HG03064 (cell line): ENCODE measurements around the gene KCNJ11.

Experiments used
- ATAC-seq: cut with Tn5 transposase; IDR thresholded peaks from one replicate; pipeline ENCODE4 v1.9.1; 2021; ENCODE audit warnings: low read depth; ENCODE audit not compliant: unreplicated experiment

Gene KCNJ11

GRCh38 chr11:17410606-17411379 is 22.3 kb upstream of the KCNJ11 start:
- ATAC-seq, result no peak

DNA sequence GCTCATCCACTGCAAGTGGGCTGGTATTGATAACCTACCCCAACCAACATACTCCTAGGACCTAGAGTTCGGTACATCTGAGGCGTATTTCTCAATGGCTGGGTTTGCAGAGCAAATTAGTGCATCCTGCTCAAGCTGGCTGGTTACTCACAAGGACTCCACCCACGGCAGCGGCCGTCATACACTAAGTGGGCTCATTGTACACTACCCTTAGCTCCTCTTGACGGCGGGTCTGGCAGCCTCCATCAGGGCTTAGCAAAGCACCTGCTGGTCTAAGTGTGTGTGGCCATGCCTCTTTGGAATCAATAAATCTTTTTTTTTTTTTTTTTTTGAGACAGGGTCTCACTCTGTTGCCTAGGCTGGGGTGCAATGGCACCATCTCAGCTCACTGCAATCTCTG is 20.2 kb upstream of the KCNJ11 start:
- ATAC-seq, result no peak

DNA sequence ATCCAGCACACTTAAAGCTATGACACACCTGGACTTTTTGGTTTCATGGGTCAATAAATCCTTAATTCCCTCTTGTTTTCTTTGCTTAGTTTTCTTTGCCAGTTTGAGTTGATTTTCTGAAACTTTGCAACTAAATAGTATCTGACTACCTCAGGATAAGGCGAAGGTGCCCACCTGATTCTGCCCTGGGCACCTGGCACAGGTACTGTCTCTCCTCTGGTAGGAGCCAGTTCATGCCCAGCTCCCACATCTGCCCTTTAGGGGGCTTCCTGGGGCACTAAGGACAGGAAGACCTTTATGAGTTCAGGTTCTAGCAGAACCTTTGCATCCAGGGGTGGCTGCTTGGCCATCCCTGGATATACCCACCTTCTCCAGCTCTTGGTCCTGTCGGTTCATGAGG is 19.6 kb upstream of the KCNJ11 start:
- no peak for ATAC-seq

DNA sequence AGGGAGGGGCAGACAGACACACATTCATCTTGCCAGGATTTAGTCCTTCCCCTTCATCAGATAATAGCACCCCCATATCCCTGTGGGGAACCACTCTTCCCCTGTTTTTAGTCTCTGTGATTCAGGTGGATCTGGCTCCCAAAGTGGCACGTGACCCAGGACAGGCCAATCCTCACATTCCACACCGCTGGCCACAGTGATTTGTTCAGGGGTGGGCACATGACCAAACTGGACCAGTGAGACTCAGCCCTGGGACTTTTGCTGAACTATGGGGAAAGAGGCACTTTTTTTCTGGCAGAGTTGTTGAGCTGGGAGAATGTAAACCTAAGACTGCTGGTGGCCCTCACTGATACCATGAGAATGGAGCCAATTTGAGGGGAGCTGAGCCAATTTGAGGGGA is 19.1 kb upstream of the KCNJ11 start:
- ATAC-seq, result no peak

DNA sequence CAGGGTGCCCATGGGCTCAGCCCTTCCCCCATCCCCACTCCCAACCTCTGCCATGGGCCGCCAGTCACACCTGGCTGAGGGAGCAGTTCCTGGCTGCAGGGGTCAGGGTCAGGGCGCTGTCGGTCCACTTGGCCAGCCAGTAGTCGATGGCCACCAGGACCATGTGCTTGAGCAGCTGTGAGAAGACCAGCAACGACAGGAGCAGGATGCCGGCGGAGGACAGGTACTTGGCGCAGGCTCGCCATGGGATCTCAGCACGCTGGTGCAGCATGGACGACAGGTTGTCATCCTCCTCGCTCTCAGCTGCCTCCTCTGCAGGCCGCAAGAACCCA is 18.3 kb upstream of the KCNJ11 start:
- no peak for ATAC-seq

- no peak for ATAC-seq
Observed at GRCh38 chr11:17406082-17406817, 17.8 kb upstream of the KCNJ11 start.

GRCh38 chr11:17405232-17406005 is 17.0 kb upstream of the KCNJ11 start:
- ATAC-seq, result no peak

DNA sequence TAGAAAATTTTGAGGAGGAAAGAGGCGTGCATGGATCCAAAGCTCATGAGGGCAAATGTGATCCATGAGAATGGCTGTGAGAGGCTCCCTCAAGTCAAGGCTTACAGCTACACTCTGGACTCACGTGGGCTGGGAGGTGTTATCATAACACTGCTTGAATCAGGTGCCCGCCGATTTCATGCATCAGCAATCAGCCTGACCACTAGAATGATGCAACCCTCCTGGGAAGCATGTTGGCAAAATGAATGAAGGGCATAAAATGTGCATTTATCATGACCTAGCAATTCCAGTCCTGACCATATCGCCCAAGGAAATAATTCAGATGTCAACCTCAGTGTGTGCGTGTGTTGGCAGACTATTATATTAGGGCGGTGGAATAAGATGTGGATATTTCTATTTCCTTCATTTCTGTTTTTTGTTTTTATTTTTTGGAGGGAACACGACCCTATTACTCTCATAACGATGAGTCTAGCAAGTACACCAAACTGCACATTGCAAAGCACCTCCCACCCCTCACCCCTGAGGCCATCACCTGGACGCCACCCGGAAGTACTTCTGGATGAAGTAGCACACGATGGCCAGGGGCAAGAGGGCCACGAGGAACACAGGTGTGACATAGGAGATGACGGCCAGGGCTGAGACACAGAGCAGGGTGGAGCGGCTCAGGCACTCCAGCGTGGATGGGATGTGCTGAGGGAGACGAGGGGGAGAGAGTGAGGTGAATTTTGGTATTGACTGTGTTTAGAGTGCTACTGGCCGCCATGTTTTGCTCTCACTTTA is 15.7 kb upstream of the KCNJ11 start:
- no peak for ATAC-seq

DNA sequence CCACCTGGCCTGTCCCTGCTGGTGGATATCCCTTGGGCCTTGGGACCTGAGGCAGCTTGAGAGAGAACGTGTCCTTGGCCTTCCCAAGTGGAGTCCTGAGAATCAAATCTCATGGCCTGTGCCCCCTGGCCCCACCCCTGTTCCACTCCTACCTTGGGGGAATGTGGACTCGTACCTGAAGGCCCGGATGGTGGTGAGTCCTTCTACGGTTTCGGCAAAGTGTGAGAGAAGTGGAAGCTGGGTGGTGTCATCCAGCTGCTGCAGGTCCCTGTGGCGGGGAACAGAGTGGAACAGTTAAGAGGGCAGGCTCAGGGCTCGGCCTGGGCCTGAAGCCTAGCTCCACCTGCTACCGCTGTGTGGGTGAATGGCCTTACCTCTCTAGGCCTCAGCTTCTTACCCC is 14.0 kb upstream of the KCNJ11 start:
- ATAC-seq, result no peak

- no peak for ATAC-seq
Observed at GRCh38 chr11:17401841-17402240, 13.4 kb upstream of the KCNJ11 start.

DNA sequence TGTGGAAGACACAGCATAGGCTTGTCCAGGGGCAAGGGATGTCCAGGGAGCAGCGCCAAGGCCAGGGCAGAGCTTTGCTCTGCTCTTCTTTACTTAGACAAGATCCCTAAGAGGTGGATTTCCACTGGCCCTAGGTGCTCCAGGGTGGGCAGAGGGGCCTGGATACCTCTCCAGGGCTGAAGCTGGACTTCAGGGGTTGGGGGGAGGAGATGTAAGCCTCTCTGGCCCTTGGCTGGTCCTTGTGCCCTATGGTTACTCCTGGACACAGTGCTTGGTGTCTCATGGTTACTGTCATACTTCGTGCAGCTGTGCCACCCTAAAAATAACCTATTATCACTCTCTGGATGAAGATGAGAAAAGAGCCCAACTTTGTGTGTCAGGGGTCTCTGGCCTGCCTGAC is 12.9 kb upstream of the KCNJ11 start:
- no peak for ATAC-seq

- ATAC-seq, result no peak
Observed at GRCh38 chr11:17400048-17400775, 11.8 kb upstream of the KCNJ11 start.

DNA sequence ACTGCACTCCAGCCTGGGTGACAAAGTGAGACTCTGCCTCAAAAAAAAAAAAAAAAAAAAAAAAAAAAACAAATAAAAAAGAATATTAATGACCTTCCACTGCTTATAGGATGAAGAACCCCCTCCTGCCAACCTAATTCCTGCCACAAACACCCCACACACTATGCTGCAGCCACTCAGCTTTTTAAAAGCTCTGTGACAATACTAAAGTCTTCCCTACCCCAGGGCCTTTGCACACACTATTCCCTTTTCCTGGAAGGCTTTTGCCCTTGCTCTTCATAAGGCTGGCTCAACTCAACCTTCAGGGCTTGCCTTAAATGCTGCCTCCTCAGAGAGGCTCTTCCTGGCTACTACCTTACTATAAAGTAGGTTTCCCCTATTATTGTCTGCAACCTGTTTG is 10.8 kb upstream of the KCNJ11 start:
- ATAC-seq, result no peak

- no peak for ATAC-seq
Observed at GRCh38 chr11:17397311-17398002, 9.0 kb upstream of the KCNJ11 start.

DNA sequence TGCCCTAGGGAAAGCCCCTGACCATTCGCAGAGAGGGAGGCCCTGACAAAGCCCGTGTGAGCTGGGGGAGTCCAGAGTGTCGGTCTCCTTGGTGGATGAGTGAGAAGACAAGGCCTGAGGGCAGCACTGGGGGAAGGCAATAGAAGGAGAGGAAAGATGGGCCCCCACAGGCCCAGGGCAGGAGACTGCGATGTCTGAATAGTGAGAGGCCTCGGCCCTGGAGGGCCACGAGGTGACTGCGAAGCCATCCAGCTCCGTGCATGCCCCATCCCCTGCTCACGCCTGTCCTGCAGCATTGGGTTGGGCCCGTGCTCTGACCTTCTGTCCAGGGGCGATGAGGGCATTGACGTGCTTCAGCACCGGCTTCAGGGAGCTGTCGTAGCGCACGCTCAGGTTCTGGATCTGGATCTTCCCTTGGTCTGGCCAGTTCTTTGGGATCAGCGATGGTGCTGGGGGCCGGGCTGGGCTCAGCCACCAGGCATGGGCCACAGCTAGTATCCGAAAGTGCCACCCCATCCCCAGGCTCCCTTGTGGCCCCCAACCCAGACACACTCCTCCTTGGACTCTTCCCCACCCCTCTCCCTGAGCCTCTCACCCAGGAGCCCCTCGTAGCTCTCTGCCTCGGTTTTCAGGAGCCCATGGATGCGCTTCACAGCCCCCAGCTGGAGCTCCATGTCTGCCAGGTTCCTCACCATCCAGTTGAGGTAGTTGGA is 8.3 kb upstream of the KCNJ11 start:
- no peak for ATAC-seq

- ATAC-seq, result no peak
Observed at GRCh38 chr11:17395978-17396377, 7.5 kb upstream of the KCNJ11 start.

DNA sequence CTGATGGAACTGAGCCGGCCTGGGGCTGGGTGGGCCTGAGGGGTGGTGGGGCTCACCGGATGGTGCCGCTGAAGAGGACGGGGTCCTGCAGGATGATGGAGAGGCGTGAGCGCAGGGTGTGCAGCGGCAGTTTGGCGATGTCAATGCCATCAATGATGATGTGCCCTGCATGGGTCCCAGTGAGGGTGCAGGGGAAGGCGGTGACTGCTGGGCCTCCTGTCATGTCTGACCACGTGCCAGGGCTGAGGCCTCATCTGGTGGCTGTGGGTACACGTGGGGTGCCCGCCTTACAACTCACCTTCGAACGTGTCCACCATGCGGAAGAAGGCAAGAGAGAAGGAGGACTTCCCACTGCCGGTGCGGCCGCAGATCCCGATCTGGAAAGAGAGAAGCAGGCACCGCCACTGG is 7.1 kb upstream of the KCNJ11 start:
- no peak for ATAC-seq

DNA sequence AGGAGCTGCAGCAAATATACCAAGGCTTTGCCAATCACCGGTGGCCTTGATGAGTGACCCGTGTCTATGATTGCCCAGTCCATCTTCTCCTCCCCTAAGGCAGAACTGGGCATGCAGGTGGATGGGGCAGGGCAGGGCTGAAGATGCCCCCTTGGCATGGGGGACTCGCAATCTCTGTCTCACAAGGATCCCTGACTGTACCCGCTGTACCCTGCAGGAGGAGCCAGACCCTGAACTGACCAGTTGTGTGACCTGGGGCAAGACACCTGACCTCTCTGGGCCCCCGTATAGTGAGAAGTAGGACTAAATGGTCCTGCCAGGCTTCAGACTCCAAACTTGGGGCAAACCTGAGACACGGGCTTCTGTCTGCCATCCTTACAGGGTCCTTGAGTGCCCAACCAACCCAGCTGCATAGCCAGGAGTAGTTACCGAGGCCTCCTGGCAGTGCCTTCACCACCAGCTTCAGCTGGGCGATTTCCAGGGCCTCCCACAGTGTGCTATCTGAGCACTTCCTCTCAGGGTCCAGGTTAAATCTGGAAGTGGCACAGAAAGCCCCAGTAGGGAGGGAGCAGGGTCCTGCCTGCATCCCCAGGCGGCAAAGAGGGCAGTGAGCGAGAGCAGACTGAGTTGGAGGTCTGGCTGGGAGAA is 6.4 kb upstream of the KCNJ11 start:
- ATAC-seq, result no peak
